ENCODE measurements around the gene APBA1. TPM values are rescaled to one million over a fixed set of nuclear protein-coding genes. Genes with fewer than 3 reads are reported as not detected.

APBA1 gene
- total RNA-seq, 2 experiments from 2014 or later: 0.47 to 1.4 TPM

- Histone ChIP-seq H3K4me3 (ENCODE audit: low read length) (no peak overlapping the region), H3K9me3 (ENCODE audit: control insufficient read depth in 1 of 2, insufficient read depth in 1 of 2, low read length in 2 of 2) (no peaks in the 10 kb centered on the region), H3K27ac (ENCODE audit: low read depth in 1 of 2, low read length in 2 of 2) (no peak overlapping the region), H3K27me3 (ENCODE audit: control insufficient read depth in 1 of 2, insufficient read depth in 2 of 2, low read length in 2 of 2) (no peaks in the 10 kb centered on the region), H3K36me3 (ENCODE audit: insufficient read depth, low read length) (no peaks in the 10 kb centered on the region), H3K4me1 (ENCODE audit: insufficient read depth, low read length) (no peaks in the 10 kb centered on the region)
- Mint-ChIP-seq H3K4me1 (ENCODE audit: low read depth) (no peaks in the 10 kb centered on the region), H3K9me3 (no peaks in the 10 kb centered on the region), H3K27me3 (no peaks in the 10 kb centered on the region), H3K36me3 (ENCODE audit: low read depth) (no peaks in the 10 kb centered on the region), H3K27ac (no peak overlapping the region), H3K4me3 (no peak overlapping the region)
- no peak for TF ChIP-seq CTCF (IDR thresholded peaks at IDR 0.05)
- POLR2A ChIA-PET: no interaction called here
- DNase-seq: no peak
- ATAC-seq (ENCODE audit: poor library complexity): no peak
- intact Hi-C loops (cut with DNase I, micrococcal nuclease): no loop called here
- CTCF ChIA-PET: no interaction called here
Measured at GRCh38 chr9:69495296-69495695, 176.9 kb downstream of the APBA1 start.

- Mint-ChIP-seq H3K27me3 (no peaks in the 10 kb centered on the region), H3K27ac (no peak overlapping the region), H3K36me3 (ENCODE audit: low read depth) (no peaks in the 10 kb centered on the region), H3K4me1 (ENCODE audit: low read depth) (no peaks in the 10 kb centered on the region), H3K9me3 (no peaks in the 10 kb centered on the region), H3K4me3 (no peak overlapping the region)
- ATAC-seq (ENCODE audit: poor library complexity): no peak
- CTCF ChIA-PET: no interaction called here
- Histone ChIP-seq H3K36me3 (ENCODE audit: insufficient read depth, low read length) (no peaks in the 10 kb centered on the region), H3K4me3 (ENCODE audit: low read length) (no peak overlapping the region), H3K9me3 (ENCODE audit: control insufficient read depth in 1 of 2, insufficient read depth in 1 of 2, low read length in 2 of 2) (no peaks in the 10 kb centered on the region), H3K4me1 (ENCODE audit: insufficient read depth, low read length) (no peaks in the 10 kb centered on the region), H3K27ac (ENCODE audit: low read depth in 1 of 2, low read length in 2 of 2) (no peak overlapping the region), H3K27me3 (ENCODE audit: control insufficient read depth in 1 of 2, insufficient read depth in 2 of 2, low read length in 2 of 2) (no peaks in the 10 kb centered on the region)
- intact Hi-C loops (cut with DNase I, micrococcal nuclease): no loop called here
- no peak for TF ChIP-seq CTCF (IDR thresholded peaks at IDR 0.05)
- POLR2A ChIA-PET: no interaction called here
- DNase-seq: no peak
Measured at GRCh38 chr9:69494763-69495162, 177.4 kb downstream of the APBA1 start.

- Mint-ChIP-seq H3K9me3 (no peaks in the 10 kb centered on the region), H3K36me3 (ENCODE audit: low read depth) (no peaks in the 10 kb centered on the region), H3K4me3 (no peak overlapping the region), H3K4me1 (ENCODE audit: low read depth) (no peaks in the 10 kb centered on the region), H3K27ac (no peak overlapping the region), H3K27me3 (no peaks in the 10 kb centered on the region)
- POLR2A ChIA-PET: no interaction called here
- CTCF ChIA-PET: no interaction called here
- H3K4me1 ChIP-seq (ENCODE audit: insufficient read depth, low read length): no peaks in the 10 kb centered on the region
- no peaks in the 10 kb centered on the region for H3K36me3 ChIP-seq (ENCODE audit: insufficient read depth, low read length)
- H3K27me3 ChIP-seq (ENCODE audit: control insufficient read depth in 1 of 2, insufficient read depth in 2 of 2, low read length in 2 of 2): no peaks in the 10 kb centered on the region
- no peak overlapping the region for H3K4me3 ChIP-seq (ENCODE audit: low read length)
- DNase-seq: no peak
- ATAC-seq (ENCODE audit: poor library complexity): no peak
- TF ChIP-seq CTCF (IDR thresholded peaks at IDR 0.05): no peak
- H3K27ac ChIP-seq (ENCODE audit: low read depth in 1 of 2, low read length in 2 of 2): no peak overlapping the region
- intact Hi-C loops (cut with DNase I, micrococcal nuclease): no loop called here
- H3K9me3 ChIP-seq (ENCODE audit: control insufficient read depth in 1 of 2, insufficient read depth in 1 of 2, low read length in 2 of 2): no peaks in the 10 kb centered on the region
Measured at GRCh38 chr9:69494208-69494607, 178.0 kb downstream of the APBA1 start.

Measured in CD4-positive, alpha-beta T cell (primary cell).